ENCODE data around the gene CRISPLD2.
"Not testable (repeated sequence)": the region's sequence is repeated elsewhere in the genome, so short reads cannot be mapped to it uniquely, and the experiment has no call there.

The CRISPLD2 gene

DNA sequence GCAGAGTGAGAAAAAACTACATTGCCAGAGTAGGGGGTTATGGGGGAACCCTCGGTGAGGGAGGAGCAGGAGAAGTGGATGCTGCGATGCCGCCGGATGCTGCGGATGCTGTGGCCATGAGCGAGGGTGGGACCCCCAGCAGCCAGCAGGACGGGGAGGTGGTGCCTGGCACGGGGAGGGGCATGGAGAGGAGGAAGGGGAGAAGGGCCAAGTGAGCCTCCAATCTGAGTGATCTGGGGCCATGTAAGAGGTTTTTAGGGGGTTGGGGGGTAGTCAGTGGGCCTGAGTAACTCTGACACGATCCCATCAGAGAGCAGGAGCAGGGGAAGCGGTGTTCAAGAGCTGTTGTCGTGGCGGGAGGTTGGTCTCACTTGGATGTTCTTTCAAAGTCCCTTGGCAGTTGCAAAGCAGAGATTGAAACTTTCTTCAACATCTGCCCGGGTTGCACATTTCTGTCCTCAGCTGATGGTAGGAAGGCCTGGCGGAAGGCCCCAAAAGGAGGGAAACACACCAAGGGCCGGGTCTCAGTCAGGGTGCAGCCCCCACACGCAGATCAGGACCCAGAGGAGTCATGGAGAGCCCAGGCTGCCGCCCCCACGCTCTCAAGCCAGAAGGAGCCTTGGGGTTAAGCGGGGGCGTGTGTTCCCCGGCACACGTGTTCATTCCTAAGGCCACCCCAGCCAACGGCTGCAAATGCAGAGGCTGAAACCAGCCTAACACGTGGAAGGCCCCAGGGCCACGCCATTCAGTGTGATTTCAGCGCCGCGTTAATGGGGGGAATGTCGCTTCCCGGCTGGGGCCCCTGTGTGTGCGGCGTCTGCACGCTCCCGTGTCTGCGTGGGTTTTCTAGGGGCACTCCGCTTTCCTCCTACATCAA lies 109.9 kb downstream of the CRISPLD2 start:
- DNase-seq (ENCODE audit: low read depth, low spot score): no peak

DNA sequence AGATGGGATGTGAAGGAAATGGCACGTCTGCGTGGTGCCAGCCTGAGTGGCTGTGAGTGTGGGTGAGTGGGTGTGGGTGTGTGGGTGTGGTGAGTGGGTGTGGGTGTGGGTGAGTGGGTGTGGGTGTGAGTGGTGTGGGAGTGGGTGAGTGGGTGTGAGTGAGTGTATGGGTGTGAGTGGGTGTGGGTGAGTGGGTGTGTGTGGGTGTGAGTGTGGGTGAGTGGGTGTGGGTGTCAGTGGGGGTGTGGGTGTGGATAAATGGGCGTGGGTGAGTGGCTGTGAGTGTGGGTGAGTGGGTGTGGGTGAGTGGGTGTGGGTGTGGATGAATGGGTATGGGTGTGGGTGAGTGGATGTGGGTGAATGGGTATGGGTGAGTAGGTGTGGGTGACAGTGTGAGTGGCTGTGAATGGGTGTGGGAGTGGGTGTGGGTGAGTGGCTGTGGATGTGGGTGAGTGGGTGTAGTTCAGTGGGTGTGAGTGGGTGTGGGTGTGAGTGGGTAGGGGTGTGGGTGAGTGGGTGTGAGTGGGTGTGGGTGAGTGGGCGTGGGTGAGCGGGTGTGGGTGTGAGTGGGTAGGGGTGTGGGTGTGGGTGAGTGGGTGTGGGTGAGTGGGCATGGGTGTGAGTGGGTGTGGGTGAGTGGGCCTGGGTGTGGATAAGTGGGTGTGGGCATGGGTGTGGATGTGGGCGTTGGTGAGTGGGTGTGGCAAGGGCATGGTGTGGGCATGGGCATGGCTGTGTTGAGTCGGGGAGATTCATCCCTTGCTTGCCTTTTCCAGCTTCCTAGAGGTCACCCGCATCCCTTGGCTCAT lies 110.7 kb downstream of the CRISPLD2 start:
- DNase-seq (ENCODE audit: low read depth, low spot score): no peak

DNA sequence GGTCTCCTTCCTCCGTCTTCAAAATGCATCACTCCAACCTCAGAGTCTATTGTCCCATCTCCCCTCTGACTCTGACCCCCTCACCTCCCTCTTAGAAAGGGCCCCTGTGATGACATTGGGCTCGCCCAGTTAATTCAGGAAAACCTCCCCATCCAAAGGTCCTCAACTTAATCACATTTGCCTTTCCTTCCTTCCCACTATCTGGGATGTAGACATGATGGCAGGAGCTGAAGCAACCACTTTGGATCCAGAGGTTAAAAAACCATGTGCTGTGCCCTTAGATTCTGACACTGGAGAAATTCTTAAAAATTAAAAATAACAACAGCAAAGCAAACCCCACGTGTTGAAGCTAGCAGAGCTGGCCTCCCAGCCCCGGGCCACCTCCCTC lies 111.3 kb downstream of the CRISPLD2 start:
- no peak for DNase-seq (ENCODE audit: low read depth, low spot score)

DNA sequence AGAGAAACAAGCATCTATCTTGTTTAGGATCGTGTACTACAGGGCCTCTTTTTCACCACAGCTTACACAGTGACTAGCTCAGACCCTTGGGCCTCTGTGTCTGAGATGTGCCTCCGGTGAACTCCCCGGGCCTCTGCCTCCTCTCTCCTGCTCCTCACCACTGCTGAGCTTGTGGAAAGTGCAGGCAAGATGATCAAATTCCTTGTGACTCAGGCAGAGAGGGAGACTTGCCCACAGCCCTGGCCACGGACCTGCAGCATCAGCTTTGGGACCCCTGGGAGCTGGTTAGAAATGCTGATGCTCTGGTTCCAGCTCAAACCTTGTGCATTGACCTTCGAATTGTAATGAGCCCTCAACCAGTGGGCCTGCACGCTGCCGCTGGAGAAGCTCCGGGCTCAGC lies 111.7 kb downstream of the CRISPLD2 start:
- no peak for DNase-seq (ENCODE audit: low read depth, low spot score)

DNA sequence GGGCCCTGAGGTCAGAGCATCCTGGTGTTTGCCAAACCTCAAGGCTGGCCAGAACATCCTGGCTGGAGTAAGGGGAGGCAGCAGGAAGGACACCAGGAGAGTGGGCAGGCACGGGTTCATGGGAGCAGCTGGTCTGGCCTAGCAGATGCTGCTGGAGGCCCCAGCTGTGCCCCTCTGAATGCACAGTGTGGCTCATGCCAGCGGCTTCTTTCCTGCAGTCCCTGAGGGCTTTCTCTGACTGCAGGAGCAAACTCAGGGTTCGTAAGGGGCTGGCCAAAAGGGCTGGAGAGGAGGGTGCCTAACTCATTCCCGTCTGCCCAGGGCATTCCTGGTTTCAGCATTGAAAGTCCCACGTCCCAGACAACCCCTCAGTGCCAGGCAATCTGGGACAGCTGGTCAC lies 112.9 kb downstream of the CRISPLD2 start:
- no peak for DNase-seq (ENCODE audit: low read depth, low spot score)

DNA sequence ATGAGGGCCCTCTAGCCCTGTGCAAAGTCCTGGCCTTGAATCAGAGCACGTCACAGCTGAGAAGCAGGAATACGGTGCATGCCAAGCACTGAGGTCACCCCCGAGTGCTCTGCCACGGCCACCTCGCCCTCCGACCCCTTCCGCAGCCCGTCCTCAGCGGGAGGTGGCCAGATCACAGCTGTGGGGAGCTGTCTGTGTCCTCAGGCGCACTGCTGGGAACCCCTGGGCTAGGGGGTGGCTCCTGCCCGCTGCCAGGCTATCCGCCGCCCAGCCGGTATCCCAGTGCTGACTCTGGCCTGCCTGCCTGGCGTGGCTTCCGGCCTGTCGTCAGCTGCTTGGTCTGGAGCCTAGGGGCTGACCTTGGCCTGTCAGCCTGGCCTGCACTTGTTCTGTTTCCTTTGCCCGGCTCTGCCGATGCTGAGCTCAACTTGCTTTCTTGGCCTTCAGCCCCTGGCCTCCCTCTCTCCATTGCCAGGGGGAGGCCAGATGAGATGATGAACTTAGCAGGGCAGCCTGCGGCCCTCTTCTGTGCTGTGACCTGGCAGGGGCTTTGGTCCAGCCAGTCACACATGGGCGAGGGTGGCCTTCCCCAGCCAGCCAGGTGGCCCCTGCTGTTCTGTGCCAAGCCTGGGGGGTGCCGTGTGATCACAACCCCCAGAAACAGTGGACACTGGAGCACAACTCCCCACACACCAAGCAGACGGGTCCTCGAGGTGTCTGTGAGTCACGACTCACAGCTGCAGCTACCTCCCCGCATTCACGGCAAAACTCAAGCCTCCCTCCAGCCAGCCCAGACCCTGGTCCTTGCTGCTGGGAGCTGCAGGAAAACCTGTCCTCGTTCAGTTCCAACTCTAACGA lies 114.2 kb downstream of the CRISPLD2 start:
- no peak for DNase-seq (ENCODE audit: low read depth, low spot score)

DNA sequence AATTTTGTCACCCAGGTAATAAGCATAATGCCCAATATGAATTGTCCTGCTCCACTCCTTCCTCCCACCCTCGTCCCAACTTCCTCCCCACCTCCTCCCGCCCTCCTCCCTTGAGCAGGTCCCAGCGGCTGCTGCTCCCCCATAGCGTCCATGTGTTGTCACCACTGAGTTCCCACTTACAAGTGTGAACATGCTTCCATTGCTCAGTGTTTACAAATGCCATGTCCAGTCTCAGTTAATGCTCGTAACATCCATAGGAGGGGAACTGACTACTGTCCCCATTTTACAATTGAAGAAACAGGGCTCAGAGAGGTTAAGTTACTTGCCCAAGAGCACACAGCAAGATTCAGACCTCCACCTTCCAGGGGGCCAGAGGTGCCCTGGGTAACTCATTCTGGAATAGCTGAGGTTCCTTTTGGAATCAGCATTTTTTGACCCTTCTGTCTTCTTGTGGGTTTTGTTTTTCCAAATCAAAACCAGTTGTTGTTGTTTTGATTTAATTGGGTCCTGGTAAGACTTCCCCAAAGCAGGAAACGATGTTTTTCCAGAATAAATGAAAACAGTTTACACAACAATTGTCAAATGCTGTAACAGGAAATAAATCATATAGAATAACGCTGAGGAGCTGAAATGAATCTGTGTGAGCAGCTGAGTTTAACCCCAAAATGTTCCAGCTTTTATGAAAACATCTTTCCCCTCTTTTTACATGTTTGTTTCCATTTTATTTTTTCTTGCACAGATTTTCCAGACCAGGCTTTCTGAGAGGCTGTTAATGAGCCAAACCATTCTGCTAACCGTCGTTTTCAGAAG lies 117.6 kb downstream of the CRISPLD2 start:
- no peak for DNase-seq (ENCODE audit: low read depth, low spot score)

DNA sequence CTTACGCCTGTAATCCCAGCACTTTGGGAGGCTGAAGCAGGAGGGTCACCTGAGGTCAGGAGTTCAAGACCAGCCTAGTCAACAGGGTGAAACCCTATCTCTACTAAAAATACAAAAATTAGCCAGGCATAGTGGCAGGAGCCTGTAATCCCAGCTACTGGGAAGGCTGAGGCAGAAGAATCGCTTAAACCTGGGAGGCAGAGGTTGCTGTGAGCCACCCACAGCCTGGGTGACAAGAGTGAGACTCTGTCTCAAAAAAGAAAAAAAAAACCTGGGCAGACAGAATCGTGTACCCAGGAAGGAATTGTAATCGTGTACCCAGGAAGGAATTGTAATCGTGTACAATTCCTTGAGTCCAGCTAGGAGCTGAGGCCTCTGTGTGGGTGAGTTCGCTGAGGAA lies 118.8 kb downstream of the CRISPLD2 start:
- DNase-seq (ENCODE audit: low read depth, low spot score): not testable (repeated sequence)

DNA sequence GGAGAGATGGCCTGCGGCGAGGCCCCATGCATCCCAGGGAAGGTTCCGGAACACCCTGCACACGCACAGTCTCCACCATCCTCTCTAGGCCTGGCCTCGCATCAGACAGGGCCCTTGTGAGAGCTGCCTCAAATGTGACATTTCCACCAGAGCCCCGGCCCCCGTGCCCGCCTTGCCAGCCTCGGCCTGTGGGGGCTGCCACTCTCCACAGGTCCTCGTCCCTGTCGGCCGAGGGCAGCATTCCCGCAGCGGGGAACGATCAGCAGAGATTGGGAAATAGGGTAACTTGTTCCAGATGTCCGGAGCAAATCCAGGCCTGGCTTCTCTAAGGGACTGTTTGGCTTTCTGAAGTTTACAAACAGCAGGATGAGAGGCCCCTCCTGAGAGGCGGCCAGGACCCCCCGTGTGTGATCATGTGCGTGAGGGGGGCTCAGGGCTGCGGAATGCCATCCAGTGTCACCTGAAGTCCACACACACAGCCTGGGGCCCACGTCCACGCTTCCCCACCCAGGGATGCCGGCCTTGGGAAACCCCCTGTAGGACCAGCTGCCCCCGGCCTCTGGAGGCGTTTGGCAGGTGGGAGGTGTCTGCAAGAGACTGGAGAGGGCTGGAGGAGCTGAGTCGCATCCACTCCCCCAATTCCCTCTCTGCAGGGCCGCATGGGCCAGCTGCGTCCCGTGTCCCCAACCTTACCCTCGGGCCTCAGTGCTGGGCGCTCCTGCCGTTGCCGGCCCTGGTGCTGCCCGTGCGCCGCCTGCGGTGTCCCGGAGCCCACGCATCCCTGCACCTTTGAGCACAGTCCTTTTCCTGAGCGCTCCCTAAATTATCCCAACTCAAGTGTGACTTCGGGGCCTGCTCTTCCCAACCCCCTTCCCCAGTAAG lies 121.1 kb downstream of the CRISPLD2 start:
- DNase-seq (ENCODE audit: low read depth, low spot score): no peak

DNA sequence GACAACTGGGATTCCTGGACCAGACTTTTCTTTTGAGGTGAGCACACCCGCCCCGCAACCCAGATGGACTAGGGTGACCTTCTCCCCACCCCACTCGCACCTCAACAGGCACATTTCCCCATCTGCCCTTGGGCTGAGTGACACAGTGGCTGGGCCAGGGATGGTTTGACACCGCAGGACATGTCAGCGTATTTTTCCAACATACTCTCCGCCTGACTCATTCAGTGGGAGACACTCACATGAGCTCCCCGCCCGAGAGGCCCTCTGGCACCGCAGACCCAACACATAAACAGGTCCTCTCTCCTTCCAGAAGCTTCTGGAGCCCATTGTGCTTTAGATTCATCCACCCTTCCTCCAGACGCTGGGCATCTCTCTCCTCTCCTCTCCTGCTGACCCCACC lies 122.1 kb downstream of the CRISPLD2 start:
- peak; percentile 70 for DNase-seq (ENCODE audit: low read depth, low spot score)

DNA sequence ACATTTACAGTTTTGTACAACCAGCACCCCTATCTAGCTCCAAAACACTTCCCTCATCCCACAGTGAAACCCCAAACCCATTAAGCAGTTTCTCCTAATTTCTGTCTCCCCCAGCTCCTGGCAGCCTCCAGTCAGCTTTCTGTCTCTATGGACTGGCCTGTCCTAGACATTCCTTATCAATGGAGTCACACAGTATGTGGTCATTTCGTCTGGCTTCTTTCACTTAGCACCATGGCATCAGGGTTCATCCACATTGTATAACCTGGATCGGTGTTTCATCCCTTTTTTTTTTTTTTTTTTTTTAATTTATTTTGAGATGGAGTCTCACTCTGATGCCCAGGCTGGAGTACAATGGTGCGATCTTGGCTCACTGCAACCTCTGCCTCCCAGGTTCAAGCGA lies 123.0 kb downstream of the CRISPLD2 start:
- DNase-seq (ENCODE audit: low read depth, low spot score): no peak

DNA sequence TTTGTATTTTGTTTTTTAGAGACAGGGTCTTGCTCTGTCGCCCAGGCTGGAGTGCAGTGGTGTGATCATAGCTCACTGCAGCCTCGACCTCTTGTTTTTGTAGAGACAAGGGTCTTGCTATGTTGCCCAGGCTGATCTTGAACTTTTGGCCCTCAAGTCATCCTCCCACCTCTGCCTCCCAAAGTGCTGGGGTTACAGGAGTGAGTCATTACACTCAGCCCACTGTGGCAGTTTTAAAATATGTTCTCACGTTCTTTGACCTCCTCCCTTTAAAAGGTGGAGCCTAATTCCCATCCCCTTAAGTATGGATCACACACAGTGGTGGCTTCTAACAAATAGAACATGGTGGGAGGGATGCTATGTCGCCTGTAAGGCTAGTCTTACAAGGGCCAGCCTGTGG lies 123.8 kb downstream of the CRISPLD2 start:
- DNase-seq (ENCODE audit: low read depth, low spot score): no peak

DNA sequence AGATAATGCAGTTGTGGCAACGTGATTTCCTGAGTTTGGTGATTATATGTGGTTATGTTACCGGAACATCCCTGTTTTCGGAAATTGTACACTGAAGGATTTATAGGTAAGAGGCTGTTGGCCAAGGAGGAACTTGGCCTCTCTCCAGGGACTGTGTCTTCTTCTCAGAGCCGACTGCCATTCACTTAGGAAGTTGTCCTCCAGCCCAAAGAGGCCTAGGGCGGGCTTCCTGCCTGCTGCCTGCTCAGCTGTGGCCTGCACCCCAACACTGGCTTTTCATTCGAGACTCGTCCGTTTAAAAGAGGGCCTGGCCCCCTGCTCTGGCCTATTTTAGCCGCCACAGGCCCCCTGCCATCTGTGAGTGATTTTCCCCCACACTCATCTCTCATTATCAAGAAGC lies 127.2 kb downstream of the CRISPLD2 start:
- DNase-seq (ENCODE audit: low read depth, low spot score): no peak

DNA sequence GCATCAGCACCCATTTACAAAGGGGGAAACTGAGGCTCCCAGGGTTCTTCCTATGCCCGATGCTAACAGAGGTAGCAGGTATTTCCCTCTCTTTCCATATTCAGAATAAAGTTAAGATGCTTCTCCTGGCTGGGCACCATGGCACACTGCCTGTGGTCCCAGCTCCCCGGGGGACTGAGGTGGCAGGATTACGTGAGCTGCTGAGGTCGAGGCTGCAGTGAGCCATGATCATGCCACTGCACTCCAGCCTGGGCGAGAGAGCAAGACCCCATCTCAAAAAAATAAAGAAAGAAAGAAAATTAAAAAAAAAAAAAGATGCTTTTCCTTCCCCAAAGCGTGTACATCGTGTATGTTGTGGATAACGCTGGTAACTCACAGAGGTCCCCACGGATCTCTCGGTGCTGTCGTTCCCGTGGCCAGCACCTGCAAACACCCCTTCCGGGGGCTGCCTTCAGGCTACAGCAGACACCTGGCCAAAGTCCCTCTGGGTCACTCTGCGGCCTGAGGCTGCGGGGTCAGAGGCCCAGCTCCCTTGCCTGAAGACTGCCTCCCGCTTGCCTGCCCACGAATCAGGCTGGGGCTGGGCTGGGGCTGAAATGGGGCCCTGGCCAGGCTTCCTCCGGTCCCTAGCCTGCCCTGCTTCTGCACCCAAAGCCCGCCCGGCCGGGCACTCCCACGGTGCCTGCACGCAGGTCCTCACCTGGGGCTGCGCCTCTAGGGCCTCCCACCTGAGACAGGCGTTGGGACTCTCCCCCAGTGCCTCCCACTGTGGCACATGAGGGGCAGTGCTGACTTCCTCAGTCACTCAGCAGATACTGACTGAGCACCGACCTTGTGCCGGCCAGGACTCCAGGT lies 128.4 kb downstream of the CRISPLD2 start:
- DNase-seq (ENCODE audit: low read depth, low spot score): no peak

DNA sequence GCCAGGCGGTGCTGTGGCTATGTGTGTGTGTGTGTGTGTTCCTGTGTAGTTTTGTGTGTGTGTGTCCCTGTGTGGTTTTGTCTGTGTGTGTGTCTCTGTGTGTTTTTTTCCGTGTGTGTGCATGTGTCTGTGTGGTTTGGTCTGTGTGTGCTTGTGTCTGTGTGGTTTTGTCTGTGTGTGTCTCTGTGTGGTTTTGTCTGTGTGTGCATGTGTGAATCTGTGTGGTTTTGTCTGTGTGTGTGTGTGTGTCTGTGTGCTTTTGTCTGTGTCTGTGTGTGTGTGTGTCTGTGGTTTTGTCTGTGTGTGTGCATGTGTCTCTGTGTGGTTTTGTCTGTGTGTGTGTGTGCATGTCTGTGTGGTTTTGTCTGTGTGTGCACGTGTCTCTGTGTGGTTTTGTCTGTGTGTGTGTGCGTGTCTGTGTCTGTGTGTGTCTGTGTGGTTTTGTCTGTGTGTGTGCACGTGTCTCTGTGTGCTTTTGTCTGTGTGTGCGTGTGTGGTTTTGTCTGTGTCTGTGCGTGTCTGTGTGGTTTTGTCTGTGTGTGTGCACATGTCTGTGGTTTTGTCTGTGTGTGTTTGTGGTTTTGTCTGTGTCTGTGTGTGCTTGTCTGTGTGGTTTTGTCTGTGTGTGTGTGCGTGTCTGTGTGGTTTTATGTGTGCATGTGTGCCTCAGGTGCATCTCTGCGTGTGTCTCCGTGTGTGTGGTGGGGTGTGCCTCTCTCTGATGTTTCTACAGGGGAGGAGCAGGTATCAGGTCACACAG lies 129.2 kb downstream of the CRISPLD2 start:
- DNase-seq (ENCODE audit: low read depth, low spot score): no peak

DNA sequence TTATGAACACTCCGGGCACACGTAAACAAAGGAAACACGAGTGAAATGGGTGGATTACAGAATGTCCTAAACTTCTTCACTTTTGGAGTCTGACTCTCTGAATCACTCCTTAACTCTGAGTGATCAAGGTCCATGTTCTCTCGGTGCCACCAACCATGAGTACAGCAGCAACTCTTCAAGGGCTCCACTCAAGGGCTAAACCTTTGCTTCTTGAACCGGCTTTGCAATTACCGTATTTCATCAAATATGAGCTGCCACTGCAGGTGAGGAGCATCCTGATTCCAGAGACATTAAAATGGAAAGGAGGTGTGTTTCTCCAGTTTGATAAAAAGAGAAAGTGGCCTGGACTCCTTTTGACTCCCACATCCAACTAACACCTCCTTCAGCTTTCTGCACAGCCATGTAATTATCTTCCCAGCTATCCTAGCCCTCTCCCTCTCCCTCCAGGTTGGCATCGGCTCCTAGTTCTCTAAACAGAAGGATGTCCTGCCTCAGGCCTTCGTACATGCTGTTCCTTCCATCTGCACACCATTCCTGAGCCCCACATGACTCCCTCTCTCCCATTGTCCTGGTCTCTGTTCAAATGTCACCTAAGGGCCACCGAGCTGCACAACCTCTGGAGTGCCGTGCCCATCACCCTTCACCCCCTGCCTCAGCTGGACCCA lies 130.1 kb downstream of the CRISPLD2 start:
- DNase-seq (ENCODE audit: low read depth, low spot score): no peak

DNA sequence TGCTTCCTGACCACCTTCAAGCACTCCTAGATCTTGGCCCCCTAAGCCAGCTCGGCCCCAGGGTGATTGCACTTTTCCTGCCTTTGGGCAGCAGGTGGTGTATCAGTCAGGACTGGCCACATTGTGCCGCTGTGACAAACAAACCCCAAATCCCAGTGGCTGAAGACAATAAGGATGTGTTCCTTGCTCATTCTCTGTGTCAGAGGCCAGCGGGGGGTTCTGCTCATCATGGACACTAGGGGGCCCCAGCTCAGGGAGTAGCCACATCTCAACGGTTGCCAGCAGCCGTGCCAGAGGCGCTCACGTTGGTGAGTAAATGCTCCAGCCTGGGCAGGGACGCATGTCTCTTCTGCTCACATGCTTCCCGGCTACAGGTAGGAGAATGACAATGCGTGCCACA lies 131.1 kb downstream of the CRISPLD2 start:
- no peak for DNase-seq (ENCODE audit: low read depth, low spot score)

All from astrocyte of the hippocampus (primary cell).